Measurements from ENCODE around the gene WASF1. TPM values are rescaled to one million over a fixed set of nuclear protein-coding genes. Genes with fewer than 3 reads are reported as not detected.

The WASF1 gene
- total RNA-seq, 2 experiments from 2014 or later, result 5.3 to 6.1 TPM

Other genes with a start within 250 kb of the WASF1 start
- not detected for gene GPR6, start 201.4 kb downstream of the WASF1 start, total RNA-seq
- 10 to 100 TPM; 25.9 to 29.1 TPM for gene CDC40, start 757 bp upstream of the WASF1 start, total RNA-seq
- gene METTL24, start 178.7 kb upstream of the WASF1 start, total RNA-seq, result under 1 TPM; 0.26 to 0.27 TPM
- gene DDO, start 235.9 kb upstream of the WASF1 start, total RNA-seq, result not detected